H9 (cell line): ENCODE data around the gene HSD17B12. TPM values are rescaled to one million over a fixed set of nuclear protein-coding genes. Genes with fewer than 3 reads are reported as not detected.

Experiments
- DNase-seq: peaks from one replicate; pipeline ENCODE4 v3.0.0-alpha.2; 2017
- H2AFZ ChIP-seq: one replicate; pipeline ENCODE4 v1.6.1; 2013; ENCODE audit warnings: mild to moderate bottlenecking, low read length, control low read depth, moderate library complexity
- H2AK5ac ChIP-seq: 2 replicates; pipeline ENCODE4 v1.6.1; 2013; ENCODE audit warnings: low read length, control low read depth, mixed read lengths; ENCODE audit not compliant: insufficient read length
- H2BK120ac ChIP-seq: one replicate; pipeline ENCODE4 v1.6.1; 2013; ENCODE audit warnings: low read depth, mild to moderate bottlenecking, low read length, control low read depth, inconsistent platforms; ENCODE audit not compliant: poor library complexity, severe bottlenecking
- H2BK12ac ChIP-seq: 2 replicates; pipeline ENCODE4 v1.6.1; 2013; ENCODE audit warnings: low read length, control low read depth, mixed read lengths, low read depth; ENCODE audit not compliant: insufficient read length
- H2BK15ac ChIP-seq: 2 replicates; pipeline ENCODE4 v1.6.1; 2013; ENCODE audit warnings: low read depth, low read length, control low read depth
- H2BK20ac ChIP-seq: one replicate; pipeline ENCODE4 v1.6.1; 2013; ENCODE audit warnings: low read depth, mild to moderate bottlenecking, low read length, control low read depth, inconsistent platforms; ENCODE audit not compliant: poor library complexity, severe bottlenecking
- H2BK5ac ChIP-seq: 2 replicates; pipeline ENCODE4 v1.6.1; 2013; ENCODE audit warnings: low read length, control low read depth, mixed read lengths; ENCODE audit not compliant: insufficient read length
- H3K14ac ChIP-seq: 2 replicates; pipeline ENCODE4 v1.6.1; 2013; ENCODE audit warnings: low read length, control low read depth; ENCODE audit not compliant: insufficient read depth
- H3K18ac ChIP-seq: 2 replicates; pipeline ENCODE4 v1.6.1; 2013; ENCODE audit warnings: low read depth, mild to moderate bottlenecking, mixed read lengths, low read length, control low read depth; ENCODE audit not compliant: insufficient read length
- H3K23ac ChIP-seq: 2 replicates; pipeline ENCODE4 v1.6.1; 2013; ENCODE audit warnings: low read length, control low read depth, mixed read lengths, low read depth; ENCODE audit not compliant: insufficient read length
- H3K23me2 ChIP-seq: 2 replicates; pipeline ENCODE4 v1.6.1; 2013; ENCODE audit warnings: low read depth, mild to moderate bottlenecking, mixed read lengths, low read length, control low read depth; ENCODE audit not compliant: insufficient read length, poor library complexity, severe bottlenecking
- H3K27ac ChIP-seq: 2 replicates; pipeline ENCODE4 v1.5.1; 2013; ENCODE audit warnings: low read length, control low read depth, mixed read lengths, low read depth; ENCODE audit not compliant: insufficient read length
- H3K27me3 ChIP-seq: 2 replicates; pipeline ENCODE4 v1.6.1; 2013; ENCODE audit warnings: low read length, control low read depth, inconsistent platforms; ENCODE audit not compliant: insufficient read depth
- H3K4ac ChIP-seq: 2 replicates; pipeline ENCODE4 v1.6.1; 2013; ENCODE audit warnings: low read depth, mild to moderate bottlenecking, control low read depth, inconsistent platforms, low read length, moderate library complexity
- H3K4me1 ChIP-seq: 2 replicates; pipeline ENCODE4 v1.6.1; 2013; ENCODE audit warnings: low read length, control low read depth, inconsistent platforms; ENCODE audit not compliant: insufficient read depth
- H3K4me2 ChIP-seq: 2 replicates; pipeline ENCODE4 v1.6.1; 2013; ENCODE audit warnings: low read length, control low read depth, mixed read lengths; ENCODE audit not compliant: insufficient read length, insufficient read depth
- H3K56ac ChIP-seq: 2 replicates; pipeline ENCODE4 v1.6.1; 2013; ENCODE audit warnings: low read depth, mild to moderate bottlenecking, mixed read lengths, low read length, control low read depth; ENCODE audit not compliant: insufficient read length
- H3K79me1 ChIP-seq: 2 replicates; pipeline ENCODE4 v1.6.1; 2013; ENCODE audit warnings: low read depth, mild to moderate bottlenecking, moderate library complexity, low read length, control low read depth, inconsistent platforms; ENCODE audit not compliant: insufficient read depth, poor library complexity, severe bottlenecking
- H3K79me2 ChIP-seq: 2 replicates; pipeline ENCODE4 v1.6.1; 2013; ENCODE audit warnings: low read length, control low read depth, inconsistent platforms; ENCODE audit not compliant: insufficient read depth
- H3K9ac ChIP-seq: 2 replicates; pipeline ENCODE4 v1.6.1; 2013; ENCODE audit warnings: low read length, control low read depth, mixed read lengths; ENCODE audit not compliant: insufficient read length; ENCODE audit errors: extremely low read depth
- H3K9me3 ChIP-seq: one replicate; pipeline ENCODE4 v1.6.1; 2013; ENCODE audit warnings: low read depth, low read length, inconsistent platforms; ENCODE audit not compliant: control insufficient read depth
- H3T11ph ChIP-seq: one replicate; pipeline ENCODE4 v1.6.1; 2013; ENCODE audit warnings: mild to moderate bottlenecking, low read length, control low read depth, inconsistent platforms
- H4K20me1 ChIP-seq: one replicate; pipeline ENCODE4 v1.6.1; 2013; ENCODE audit not compliant: control insufficient read depth, insufficient read length, insufficient read depth
- H4K5ac ChIP-seq: 2 replicates; pipeline ENCODE4 v1.6.1; 2013; ENCODE audit warnings: low read depth, mild to moderate bottlenecking, mixed read lengths, low read length, control low read depth; ENCODE audit not compliant: insufficient read length
- H4K8ac ChIP-seq: replicated peaks from 2 replicates; pipeline ENCODE4 v1.6.1; 2013; ENCODE audit warnings: low read length, control low read depth, mixed read lengths, low read depth; ENCODE audit not compliant: insufficient read length
- H4K91ac ChIP-seq: 2 replicates; pipeline ENCODE4 v1.6.1; 2013; ENCODE audit warnings: low read depth, mild to moderate bottlenecking, moderate library complexity, mixed read lengths, low read length, control low read depth; ENCODE audit not compliant: insufficient read length
- H3K27ac Mint-ChIP-seq, 3 experiments: 2 replicates in 2 of 3; 3 replicates in 1 of 3; pipeline ENCODE4 v1.8.0; 2020 to 2021; ENCODE audit warnings: mixed read lengths in 3 of 3, mild to moderate bottlenecking in 1 of 3, moderate library complexity in 1 of 3
- H3K27me3 Mint-ChIP-seq: 2 replicates; pipeline ENCODE4 v1.8.0; 2021; ENCODE audit warnings: low read depth, mild to moderate bottlenecking, moderate library complexity, mixed read lengths
- H3K36me3 Mint-ChIP-seq, 3 experiments: 2 replicates in 2 of 3; 3 replicates in 1 of 3; pipeline ENCODE4 v1.8.0; 2020 to 2021; ENCODE audit warnings: low read depth in 3 of 3, mixed read lengths in 3 of 3; ENCODE audit not compliant: insufficient read depth in 1 of 3
- H3K4me1 Mint-ChIP-seq, 2 experiments: 2 replicates each; pipeline ENCODE4 v1.8.0; 2020; ENCODE audit warnings: mixed read lengths in 2 of 2
- H3K4me3 Mint-ChIP-seq, 2 experiments: 2 replicates in 1 of 2; 3 replicates in 1 of 2; pipeline ENCODE4 v1.8.0; 2020 to 2021; ENCODE audit warnings: mild to moderate bottlenecking in 2 of 2, mixed read lengths in 2 of 2, moderate library complexity in 1 of 2
- H3K9me3 Mint-ChIP-seq, 2 experiments: 2 replicates in 1 of 2; 3 replicates in 1 of 2; pipeline ENCODE4 v1.8.0; 2020; ENCODE audit warnings: mild to moderate bottlenecking in 2 of 2, mixed read lengths in 2 of 2, moderate library complexity in 1 of 2
- total RNA-seq: library from RNA; stranded (reverse); gene quantifications from 2 replicates; pipeline ENCODE4 v1.2.1, GENCODE V29; 2021
- TF ChIP-seq, protein P1 (sequence below): fragments of 200-600 bp; sonication (generic); conservative IDR thresholded peaks from 3 replicates; pipeline ENCODE4 v1.8.0; 2021; ENCODE audit warnings: antibody characterized with exemption, mild to moderate bottlenecking

Gene HSD17B12
- total RNA-seq, 1 experiment from 2014 or later, result 111 TPM

GRCh38 chr11:43853781-43854180 is 173.2 kb downstream of the HSD17B12 start:
- Histone ChIP-seq H3K4me2 (no peak overlapping the region), H2AFZ (no peak overlapping the region), H3K9me3 (no peaks in the 10 kb centered on the region), H2BK12ac (no peak overlapping the region), H3K9ac (no peak overlapping the region), H2AK5ac (no peak overlapping the region), H3K23ac (no peak overlapping the region), H2BK20ac (no peak overlapping the region), H2BK15ac (no peak overlapping the region), H3K27me3 (no peaks in the 10 kb centered on the region), H2BK120ac (no peak overlapping the region), H3K79me1 (no peaks in the 10 kb centered on the region), H3T11ph (no peak overlapping the region), H3K27ac (no peak overlapping the region), H3K56ac (no peak overlapping the region), H4K20me1 (no peaks in the 10 kb centered on the region), H2BK5ac (no peak overlapping the region), H3K14ac (no peak overlapping the region), H3K79me2 (no peaks in the 10 kb centered on the region), H3K23me2 (no peaks in the 10 kb centered on the region), H3K4me1 (no peaks in the 10 kb centered on the region), H4K91ac (no peak overlapping the region), H4K8ac (no peak overlapping the region), H4K5ac (no peak overlapping the region), H3K4ac (no peak overlapping the region), H3K18ac (no peak overlapping the region)
- TF ChIP-seq, protein P1, sequence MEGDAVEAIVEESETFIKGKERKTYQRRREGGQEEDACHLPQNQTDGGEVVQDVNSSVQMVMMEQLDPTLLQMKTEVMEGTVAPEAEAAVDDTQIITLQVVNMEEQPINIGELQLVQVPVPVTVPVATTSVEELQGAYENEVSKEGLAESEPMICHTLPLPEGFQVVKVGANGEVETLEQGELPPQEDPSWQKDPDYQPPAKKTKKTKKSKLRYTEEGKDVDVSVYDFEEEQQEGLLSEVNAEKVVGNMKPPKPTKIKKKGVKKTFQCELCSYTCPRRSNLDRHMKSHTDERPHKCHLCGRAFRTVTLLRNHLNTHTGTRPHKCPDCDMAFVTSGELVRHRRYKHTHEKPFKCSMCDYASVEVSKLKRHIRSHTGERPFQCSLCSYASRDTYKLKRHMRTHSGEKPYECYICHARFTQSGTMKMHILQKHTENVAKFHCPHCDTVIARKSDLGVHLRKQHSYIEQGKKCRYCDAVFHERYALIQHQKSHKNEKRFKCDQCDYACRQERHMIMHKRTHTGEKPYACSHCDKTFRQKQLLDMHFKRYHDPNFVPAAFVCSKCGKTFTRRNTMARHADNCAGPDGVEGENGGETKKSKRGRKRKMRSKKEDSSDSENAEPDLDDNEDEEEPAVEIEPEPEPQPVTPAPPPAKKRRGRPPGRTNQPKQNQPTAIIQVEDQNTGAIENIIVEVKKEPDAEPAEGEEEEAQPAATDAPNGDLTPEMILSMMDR, result no peak
- H3K4me3 Mint-ChIP-seq, result no peak overlapping the region
- no peak for DNase-seq
- no peaks in the 10 kb centered on the region for H3K4me1 Mint-ChIP-seq
- H3K36me3 Mint-ChIP-seq, result peaks cover 9 to 23% (median 15%) of the 10 kb centered on the region in 3 experiments; a peak in 5 of 7 replicates
- H3K27me3 Mint-ChIP-seq, result no peaks in the 10 kb centered on the region
- H3K27ac Mint-ChIP-seq, result no peak overlapping the region
- H3K9me3 Mint-ChIP-seq, result no peaks in the 10 kb centered on the region
